OCI-LY7 (cell line): ENCODE measurements around the gene DEPP1. TPM values are rescaled to one million over a fixed set of nuclear protein-coding genes. Genes with fewer than 3 reads are reported as not detected.

Experiments used
- Bru-seq: library from RNA; stranded (reverse); fragments of 400-500 nt; gene quantifications from one replicate; lab custom pipeline; 2021; lab: Mats Ljungman, UMichigan
- BruChase-seq, 2 experiments: library from RNA; stranded (reverse); fragments of 400-500 nt; gene quantifications; one replicate each; lab custom pipeline; 2021; lab: Mats Ljungman, UMichigan
- BruUV-seq: library from RNA; stranded (reverse); fragments of 400-500 nt; replicated peaks from 2 replicates; lab custom pipeline; 2021; lab: Mats Ljungman, UMichigan
- CTCF ChIA-PET: fragments of 300-600 bp; sonication (Branson Sonifier 250); formaldehyde crosslinking; loops from one replicate; lab custom pipeline; 2022; ENCODE audit warnings: antibody characterized with exemption; ENCODE audit not compliant: unreplicated experiment; lab: Charles Lee
- POLR2A ChIA-PET: fragments of 300-600 bp; sonication (Branson Sonifier 250); formaldehyde crosslinking; loops from one replicate; lab custom pipeline; 2022; ENCODE audit warnings: antibody characterized with exemption; lab: Charles Lee
- DNase-seq: peaks from one replicate; pipeline ENCODE4 v3.0.0-alpha.2; 2015; ENCODE audit warnings: low spot score
- H2AFZ ChIP-seq: fragments of 200-600 bp; sonication (generic), shearing (Covaris generic); 2 replicates; pipeline ENCODE4 v1.6.1; 2014; ENCODE audit warnings: mild to moderate bottlenecking, antibody characterized with exemption, low read length, moderate library complexity
- H3K27ac ChIP-seq: fragments of 200-600 bp; sonication (generic); 2 replicates; pipeline ENCODE4 v1.5.1; 2014; ENCODE audit warnings: mixed run types, low read depth, mild to moderate bottlenecking, moderate library complexity, low read length, inconsistent platforms; ENCODE audit not compliant: poor library complexity, severe bottlenecking
- H3K36me3 ChIP-seq: fragments of 200-600 bp; sonication (generic); 2 replicates; pipeline ENCODE4 v1.6.1; 2014; ENCODE audit warnings: mild to moderate bottlenecking, antibody characterized with exemption, low read length, moderate library complexity, mixed read lengths; ENCODE audit not compliant: insufficient read depth
- H3K4me1 ChIP-seq: fragments of 200-600 bp; sonication (generic); 2 replicates; pipeline ENCODE4 v1.5.1; 2014; ENCODE audit warnings: mild to moderate bottlenecking, low read length; ENCODE audit not compliant: insufficient read depth, poor library complexity, severe bottlenecking
- H3K4me2 ChIP-seq: fragments of 200-600 bp; sonication (generic); 2 replicates; pipeline ENCODE4 v1.6.1; 2014; ENCODE audit warnings: mild to moderate bottlenecking, low read length
- H3K4me3 ChIP-seq: fragments of 200-600 bp; sonication (generic); 2 replicates; pipeline ENCODE4 v1.5.1; 2014; ENCODE audit warnings: mild to moderate bottlenecking, low read depth, low read length; ENCODE audit not compliant: poor library complexity, severe bottlenecking
- H3K79me2 ChIP-seq: fragments of 200-600 bp; sonication (generic); 2 replicates; pipeline ENCODE4 v1.6.1; 2016; ENCODE audit warnings: low read depth, mild to moderate bottlenecking, low read length, moderate library complexity, mixed read lengths; ENCODE audit not compliant: insufficient read depth
- H3K9me2 ChIP-seq: fragments of 200-600 bp; sonication (generic); 2 replicates; pipeline ENCODE4 v1.6.1; 2016; ENCODE audit warnings: mild to moderate bottlenecking, low read length, mixed read lengths; ENCODE audit not compliant: insufficient read depth
- H3K9me3 ChIP-seq: fragments of 200-600 bp; sonication (generic); 2 replicates; pipeline ENCODE4 v1.6.1; 2014; ENCODE audit warnings: mild to moderate bottlenecking, mixed run types, low read length, mixed read lengths
- H4K20me1 ChIP-seq: fragments of 200-600 bp; sonication (generic); 2 replicates; pipeline ENCODE4 v1.6.1; 2014; ENCODE audit warnings: mild to moderate bottlenecking, antibody characterized with exemption, low read length, moderate library complexity, mixed read lengths; ENCODE audit not compliant: insufficient read depth
- EZH2phosphoT487 ChIP-seq: fragments of 200-600 bp; sonication (generic); IDR thresholded peaks from 2 replicates; pipeline ENCODE4 v1.6.1; 2018; ENCODE audit warnings: low read depth, borderline replicate concordance, mild to moderate bottlenecking, mixed run types, antibody characterized with exemption, low read length, moderate library complexity, mixed read lengths
- intact Hi-C: fragments of 100-400 bp; cut with micrococcal nuclease; formaldehyde crosslinking; loops from one replicate; pipeline ENCODE4 v1.10.0; 2022; ENCODE audit not compliant: unreplicated experiment
- long read RNA-seq: library from polyadenylated mRNA; stranded (forward); transcript quantifications from one replicate; pipeline ENCODE4 v2.0.0, GENCODE V29; 2022
- total RNA-seq, 2 experiments: library from RNA; depleted of rRNA in 1 of 2; stranded (reverse); fragments of >200 nt in 1 of 2; shearing (Covaris generic) in 1 of 2; gene quantifications; 2 replicates each; pipeline ENCODE4 v1.2.3, GENCODE V29; 2014 to 2022
- TF ChIP-seq, protein P1 (sequence below): fragments of 200-600 bp; sonication (generic); conservative IDR thresholded peaks from 2 replicates; pipeline ENCODE4 v1.5.1; 2014; ENCODE audit warnings: mild to moderate bottlenecking, antibody characterized with exemption, low read length, moderate library complexity, mixed read lengths

DEPP1 gene, protein sequence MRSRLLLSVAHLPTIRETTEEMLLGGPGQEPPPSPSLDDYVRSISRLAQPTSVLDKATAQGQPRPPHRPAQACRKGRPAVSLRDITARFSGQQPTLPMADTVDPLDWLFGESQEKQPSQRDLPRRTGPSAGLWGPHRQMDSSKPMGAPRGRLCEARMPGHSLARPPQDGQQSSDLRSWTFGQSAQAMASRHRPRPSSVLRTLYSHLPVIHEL
- total RNA-seq (2014; rRNA removed; shearing (Covaris generic)): 0.08 and 0.09 TPM in 2 replicates
- total RNA-seq (2022): not detected in 2 replicates
- Bru-seq, nascent RNA: not detected
- BruChase-seq, experiment 1, labeled RNA remaining after a 6-hour chase: percentile 17 among the genes with signal in this experiment
- BruChase-seq, experiment 2, labeled RNA remaining after a 2-hour chase: percentile 25 among the genes with signal in this experiment
- long read RNA-seq: 0 reads

DNA sequence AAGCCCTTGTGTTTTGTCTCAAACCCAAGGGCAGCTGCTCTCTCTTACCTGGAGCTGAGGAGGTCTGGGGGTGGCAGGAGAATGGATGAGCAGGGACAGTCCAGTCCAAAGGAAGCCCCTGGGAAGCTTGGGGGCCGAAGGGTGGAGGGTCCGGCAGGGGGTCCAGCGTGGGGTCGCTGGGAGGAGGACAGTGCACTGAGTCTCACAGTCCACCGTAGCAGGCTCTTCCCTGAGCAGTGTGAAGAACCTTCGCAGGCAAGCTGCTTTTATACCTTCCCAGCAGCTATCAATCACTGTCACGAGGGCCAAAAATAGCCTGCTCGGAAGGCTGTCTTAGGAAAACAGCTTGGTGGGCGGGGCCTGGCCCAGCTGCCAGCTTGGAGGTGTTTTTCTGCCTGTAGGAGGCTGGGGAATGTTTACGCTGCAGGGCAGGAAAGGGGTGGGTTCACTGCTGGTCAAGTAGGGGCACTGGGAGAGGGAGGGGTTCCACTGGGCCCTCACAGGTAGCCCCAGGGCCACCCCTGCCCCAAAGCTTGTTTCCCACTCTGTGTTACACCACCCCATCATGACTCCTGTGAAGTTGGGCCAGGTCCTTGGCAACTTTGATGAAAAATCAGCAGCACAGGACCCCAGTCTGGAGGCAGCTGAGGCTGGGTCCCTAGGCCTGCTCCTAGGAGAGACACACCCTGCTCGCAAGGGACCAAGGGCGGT, at the start of gene DEPP1:
DEPP1 (minus strand) TSS at position 240 of the 711 bp plus-strand sequence. CDS start 779 bp downstream, outside the sequence.
- ChIA-PET CTCF (no interaction called here), POLR2A (interaction anchor here (0.6 kb wide), 1 partner anchor 1117 kb away, joined by 3 read pairs; no protein-coding TSS in a partner anchor)
- intact Hi-C loops: no loop called here
- H3K4me3 ChIP-seq: no peak within 1 kb of the TSS
- no peaks in the 10 kb centered on the region for H3K9me3 ChIP-seq
- H2AFZ ChIP-seq: no peak within 1 kb of the TSS
- no peaks in the 10 kb centered on the region for H3K79me2 ChIP-seq
- H3K27ac ChIP-seq: no peak within 1 kb of the TSS
- H3K36me3 ChIP-seq: no peaks in the 10 kb centered on the region
- H3K4me2 ChIP-seq: no peak within 1 kb of the TSS
- H3K9me2 ChIP-seq: no peaks in the 10 kb centered on the region
- no peaks in the 10 kb centered on the region for H4K20me1 ChIP-seq
- H3K4me1 ChIP-seq: peaks cover 11% of the 10 kb centered on the region
- no TSS peak for BruUV-seq
- no peak for TF ChIP-seq EZH2phosphoT487
- TF ChIP-seq, protein P1, sequence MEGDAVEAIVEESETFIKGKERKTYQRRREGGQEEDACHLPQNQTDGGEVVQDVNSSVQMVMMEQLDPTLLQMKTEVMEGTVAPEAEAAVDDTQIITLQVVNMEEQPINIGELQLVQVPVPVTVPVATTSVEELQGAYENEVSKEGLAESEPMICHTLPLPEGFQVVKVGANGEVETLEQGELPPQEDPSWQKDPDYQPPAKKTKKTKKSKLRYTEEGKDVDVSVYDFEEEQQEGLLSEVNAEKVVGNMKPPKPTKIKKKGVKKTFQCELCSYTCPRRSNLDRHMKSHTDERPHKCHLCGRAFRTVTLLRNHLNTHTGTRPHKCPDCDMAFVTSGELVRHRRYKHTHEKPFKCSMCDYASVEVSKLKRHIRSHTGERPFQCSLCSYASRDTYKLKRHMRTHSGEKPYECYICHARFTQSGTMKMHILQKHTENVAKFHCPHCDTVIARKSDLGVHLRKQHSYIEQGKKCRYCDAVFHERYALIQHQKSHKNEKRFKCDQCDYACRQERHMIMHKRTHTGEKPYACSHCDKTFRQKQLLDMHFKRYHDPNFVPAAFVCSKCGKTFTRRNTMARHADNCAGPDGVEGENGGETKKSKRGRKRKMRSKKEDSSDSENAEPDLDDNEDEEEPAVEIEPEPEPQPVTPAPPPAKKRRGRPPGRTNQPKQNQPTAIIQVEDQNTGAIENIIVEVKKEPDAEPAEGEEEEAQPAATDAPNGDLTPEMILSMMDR: no peak
- DNase-seq: no peak

- intact Hi-C loops: no loop called here
- CTCF ChIA-PET: no interaction called here
- POLR2A ChIA-PET: no interaction called here
Measured at GRCh38 chr10:45023426-45023825, 44.8 kb upstream of the DEPP1 start.

More at GRCh38 chr10:45023426-45023825, 44.8 kb upstream of the DEPP1 start:
- TF ChIP-seq, protein P1: no peak
- TF ChIP-seq EZH2phosphoT487: no peak
- BruUV-seq: no TSS peak
- Histone ChIP-seq H3K27ac (no peak overlapping the region), H3K9me3 (no peaks in the 10 kb centered on the region), H4K20me1 (no peaks in the 10 kb centered on the region), H3K36me3 (no peaks in the 10 kb centered on the region), H3K4me2 (no peak overlapping the region), H3K9me2 (no peaks in the 10 kb centered on the region), H3K4me1 (no peaks in the 10 kb centered on the region), H3K4me3 (no peak overlapping the region), H2AFZ (no peak overlapping the region), H3K79me2 (no peaks in the 10 kb centered on the region)
- no peak for DNase-seq
